ENCODE measurements around the gene NRP2. TPM values are rescaled to one million over a fixed set of nuclear protein-coding genes. Genes with fewer than 3 reads are reported as not detected.

The NRP2 gene
- total RNA-seq, 4 donors from 2014 or later, result 128 to 196 (median 176) TPM

DNA sequence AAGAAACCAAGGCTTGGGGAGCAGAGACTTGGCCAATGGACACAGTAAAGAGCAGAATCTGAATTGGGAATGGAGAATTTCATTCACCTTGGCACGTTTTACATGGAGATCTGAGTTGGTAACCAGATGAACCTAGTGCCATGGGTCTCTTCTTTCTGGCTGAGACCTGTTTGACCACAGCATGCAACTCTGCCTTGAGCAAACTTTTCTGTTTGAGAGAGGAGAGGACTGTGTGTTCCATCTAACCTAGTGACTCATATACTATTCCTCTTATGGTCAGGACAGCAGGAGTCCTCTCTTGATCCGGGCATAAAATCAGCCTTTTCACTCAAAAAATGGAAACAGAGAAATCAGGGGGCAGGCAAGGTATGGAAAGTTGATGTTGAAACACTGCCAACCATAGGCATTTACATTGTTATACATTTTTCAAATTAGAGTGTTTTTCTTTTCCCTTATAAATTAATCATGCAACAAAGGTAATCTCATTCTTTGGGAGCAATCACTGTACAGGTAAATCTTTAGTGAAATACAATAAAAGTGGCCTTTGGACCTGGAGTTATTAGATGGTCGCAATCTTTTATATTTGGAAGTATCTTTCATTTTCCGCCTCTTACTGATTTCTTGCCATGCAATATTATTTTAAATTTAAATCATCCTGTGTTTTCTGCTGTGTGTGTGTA, 86.7 kb downstream of the NRP2 start:
- Histone ChIP-seq H3K27ac (peak overlapping the region; percentile 27 to 79 (median 48)), H3K36me3 (peaks cover 0 to 40% (median 0%) of the 10 kb centered on the region in 3 donors), H3K27me3 (no peaks in the 10 kb centered on the region), H3K4me3 (no peak overlapping the region), H3K9me3 (no peaks in the 10 kb centered on the region), H3K4me1 (peaks cover 0 to 69% (median 25%) of the 10 kb centered on the region in 4 donors)
- no peak for DNase-seq (ENCODE audit: low spot score in 2 of 2)
- TF ChIP-seq EP300 (IDR thresholded peaks at IDR 0.05) (no peak), POLR2A (IDR thresholded peaks at IDR 0.05) (no peak)
- TF ChIP-seq, protein P1, sequence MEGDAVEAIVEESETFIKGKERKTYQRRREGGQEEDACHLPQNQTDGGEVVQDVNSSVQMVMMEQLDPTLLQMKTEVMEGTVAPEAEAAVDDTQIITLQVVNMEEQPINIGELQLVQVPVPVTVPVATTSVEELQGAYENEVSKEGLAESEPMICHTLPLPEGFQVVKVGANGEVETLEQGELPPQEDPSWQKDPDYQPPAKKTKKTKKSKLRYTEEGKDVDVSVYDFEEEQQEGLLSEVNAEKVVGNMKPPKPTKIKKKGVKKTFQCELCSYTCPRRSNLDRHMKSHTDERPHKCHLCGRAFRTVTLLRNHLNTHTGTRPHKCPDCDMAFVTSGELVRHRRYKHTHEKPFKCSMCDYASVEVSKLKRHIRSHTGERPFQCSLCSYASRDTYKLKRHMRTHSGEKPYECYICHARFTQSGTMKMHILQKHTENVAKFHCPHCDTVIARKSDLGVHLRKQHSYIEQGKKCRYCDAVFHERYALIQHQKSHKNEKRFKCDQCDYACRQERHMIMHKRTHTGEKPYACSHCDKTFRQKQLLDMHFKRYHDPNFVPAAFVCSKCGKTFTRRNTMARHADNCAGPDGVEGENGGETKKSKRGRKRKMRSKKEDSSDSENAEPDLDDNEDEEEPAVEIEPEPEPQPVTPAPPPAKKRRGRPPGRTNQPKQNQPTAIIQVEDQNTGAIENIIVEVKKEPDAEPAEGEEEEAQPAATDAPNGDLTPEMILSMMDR (IDR thresholded peaks at IDR 0.05), result no peak
- WGBS, 2 donors, result 64 to 69% methylated on average over 4 of the region's 4 CpGs

DNA sequence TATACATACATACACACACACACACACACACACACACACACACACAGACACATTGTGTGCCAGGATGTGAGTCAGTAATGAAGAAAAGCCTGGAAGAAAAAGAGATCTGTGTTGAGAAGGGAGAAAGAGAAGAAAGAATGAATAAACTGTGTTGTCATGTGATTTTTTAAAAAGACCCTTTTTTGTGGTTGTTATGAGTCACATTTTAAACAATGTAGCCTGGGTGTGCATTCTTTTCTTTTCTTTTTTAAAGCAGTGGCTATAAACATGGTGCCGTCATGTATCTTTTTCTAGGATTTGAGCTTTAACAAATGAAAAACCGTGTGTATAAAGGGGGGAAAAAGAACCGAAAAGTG, 87.2 kb downstream of the NRP2 start:
- Histone ChIP-seq H3K4me1 (peaks cover 0 to 68% (median 22%) of the 10 kb centered on the region in 4 donors), H3K27me3 (no peaks in the 10 kb centered on the region), H3K36me3 (peaks cover 0 to 38% (median 0%) of the 10 kb centered on the region in 3 donors), H3K27ac (peak overlapping the region; percentile 35 to 83 (median 62)), H3K9me3 (no peaks in the 10 kb centered on the region), H3K4me3 (no peak overlapping the region)
- TF ChIP-seq EP300 (IDR thresholded peaks at IDR 0.05) (peak in 1 of 2 donors; percentile 73), POLR2A (IDR thresholded peaks at IDR 0.05) (no peak)
- TF ChIP-seq, protein P1 (IDR thresholded peaks at IDR 0.05), result no peak
- 45 to 53% methylated on average over 3 of the region's 3 CpGs for WGBS, 2 donors
- DNase-seq (ENCODE audit: low spot score in 2 of 2), result no peak

GRCh38 chr2:205769879-205770278, 87.6 kb downstream of the NRP2 start:
- Histone ChIP-seq H3K36me3 (peaks cover 0 to 34% (median 0%) of the 10 kb centered on the region in 3 donors), H3K27me3 (no peaks in the 10 kb centered on the region), H3K27ac (peak overlapping the region; percentile 35 to 83 (median 62)), H3K4me1 (peaks cover 0 to 68% (median 22%) of the 10 kb centered on the region in 4 donors), H3K9me3 (no peaks in the 10 kb centered on the region), H3K4me3 (no peak overlapping the region)
- TF ChIP-seq POLR2A (IDR thresholded peaks at IDR 0.05), result no peak
- TF ChIP-seq EP300 (IDR thresholded peaks at IDR 0.05), result no peak
- TF ChIP-seq, protein P1 (IDR thresholded peaks at IDR 0.05), result no peak
- WGBS, 2 donors, result 75 to 83% methylated on average over 7 of the region's 7 CpGs
- no peak for DNase-seq (ENCODE audit: low spot score in 2 of 2)

- H3K27ac ChIP-seq, result peak overlapping the region; percentile 35 to 83 (median 62)
- WGBS, 2 donors, result 65 to 70% methylated on average over 7 of the region's 7 CpGs
Observed at GRCh38 chr2:205770577-205770976, 88.3 kb downstream of the NRP2 start.

GRCh38 chr2:205771031-205771430, 88.7 kb downstream of the NRP2 start:
- H3K27me3 ChIP-seq, result no peaks in the 10 kb centered on the region
- TF ChIP-seq, protein P1 (IDR thresholded peaks at IDR 0.05), result no peak
- TF ChIP-seq EP300 (IDR thresholded peaks at IDR 0.05), result peak in 1 of 2 donors; percentile 6
- H3K36me3 ChIP-seq, result peaks cover 0 to 27% (median 0%) of the 10 kb centered on the region in 3 donors
- peaks cover 0 to 71% (median 22%) of the 10 kb centered on the region in 4 donors for H3K4me1 ChIP-seq
- 46 to 54% methylated on average over 10 of the region's 10 CpGs for WGBS, 2 donors
- H3K27ac ChIP-seq, result peak overlapping the region in 3 of 4 donors; percentile 2 to 83 (median 79)
- no peak for DNase-seq (ENCODE audit: low spot score in 2 of 2)
- H3K9me3 ChIP-seq, result no peaks in the 10 kb centered on the region
- no peak overlapping the region for H3K4me3 ChIP-seq

More at GRCh38 chr2:205770577-205770976, 88.3 kb downstream of the NRP2 start:
- DNase-seq (ENCODE audit: low spot score in 2 of 2), result no peak
- TF ChIP-seq EP300 (IDR thresholded peaks at IDR 0.05), result no peak
- TF ChIP-seq, protein P1 (IDR thresholded peaks at IDR 0.05), result no peak
- no peak for TF ChIP-seq POLR2A (IDR thresholded peaks at IDR 0.05)
- peaks cover 0 to 73% (median 22%) of the 10 kb centered on the region in 4 donors for H3K4me1 ChIP-seq
- H3K36me3 ChIP-seq, result peaks cover 0 to 28% (median 0%) of the 10 kb centered on the region in 3 donors
- H3K27me3 ChIP-seq, result no peaks in the 10 kb centered on the region
- H3K4me3 ChIP-seq, result no peak overlapping the region
- H3K9me3 ChIP-seq, result no peaks in the 10 kb centered on the region
